Neuronal stem cell (in vitro differentiated cells): ENCODE results near the gene MOG.

Experiments used
- DNase-seq: peaks from one replicate; pipeline ENCODE4 v3.0.0-alpha.2; 2013; ENCODE audit warnings: low spot score
- H2AFZ ChIP-seq: one replicate; pipeline ENCODE4 v1.6.1; 2013; ENCODE audit warnings: mild to moderate bottlenecking, low read length, inconsistent platforms
- H2AK5ac ChIP-seq: 2 replicates; pipeline ENCODE4 v1.6.1; 2013; ENCODE audit warnings: low read depth, mild to moderate bottlenecking, inconsistent platforms, low read length, moderate library complexity, mixed read lengths
- H2BK120ac ChIP-seq: 2 replicates; pipeline ENCODE4 v1.6.1; 2013; ENCODE audit warnings: low read depth, mild to moderate bottlenecking, inconsistent platforms, low read length, moderate library complexity, mixed read lengths
- H2BK12ac ChIP-seq: one replicate; pipeline ENCODE4 v1.6.1; 2013; ENCODE audit warnings: low read length, inconsistent platforms
- H2BK15ac ChIP-seq: 2 replicates; pipeline ENCODE4 v1.6.1; 2013; ENCODE audit warnings: mild to moderate bottlenecking, low read length, inconsistent platforms, mixed read lengths
- H2BK5ac ChIP-seq: one replicate; pipeline ENCODE4 v1.6.1; 2013; ENCODE audit warnings: inconsistent platforms, mild to moderate bottlenecking, low read length, moderate library complexity
- H3K14ac ChIP-seq: one replicate; pipeline ENCODE4 v1.6.1; 2013; ENCODE audit warnings: low read length, inconsistent platforms
- H3K18ac ChIP-seq: 2 replicates; pipeline ENCODE4 v1.6.1; 2013; ENCODE audit warnings: low read length, inconsistent platforms
- H3K23ac ChIP-seq: 2 replicates; pipeline ENCODE4 v1.6.1; 2013; ENCODE audit warnings: low read depth, mild to moderate bottlenecking, mixed read lengths, low read length, inconsistent platforms; ENCODE audit not compliant: poor library complexity
- H3K27ac ChIP-seq: replicated peaks from 3 replicates; pipeline ENCODE4 v1.5.1; 2013; ENCODE audit warnings: low read length, inconsistent platforms
- H3K27me3 ChIP-seq, 3 experiments: 2 replicates each; pipeline ENCODE4 v1.6.1; 2013; ENCODE audit warnings: low read length in 3 of 3, mild to moderate bottlenecking in 2 of 3, inconsistent platforms in 1 of 3, low read depth in 1 of 3, mixed read lengths in 1 of 3, moderate library complexity in 1 of 3; ENCODE audit not compliant: control insufficient read depth in 3 of 3, insufficient read depth in 3 of 3
- H3K36me3 ChIP-seq, 2 donors: replicated peaks in 1 of 2; 2 replicates each; pipeline ENCODE4 v1.6.1; 2013; ENCODE audit warnings: low read length in 2 of 2; ENCODE audit not compliant: control insufficient read depth in 2 of 2, insufficient read depth in 2 of 2
- H3K4ac ChIP-seq: 2 replicates; pipeline ENCODE4 v1.6.1; 2013; ENCODE audit warnings: inconsistent platforms, mild to moderate bottlenecking, low read length, moderate library complexity
- H3K4me1 ChIP-seq, 2 donors: 1 replicate in 1 of 2; 2 replicates in 1 of 2; pipeline ENCODE4 v1.6.1; 2013; ENCODE audit warnings: low read length in 2 of 2, low read depth in 1 of 2; ENCODE audit not compliant: control insufficient read depth in 2 of 2, insufficient read depth in 1 of 2
- H3K4me2 ChIP-seq: one replicate; pipeline ENCODE4 v1.6.1; 2013; ENCODE audit warnings: mild to moderate bottlenecking, low read length, inconsistent platforms; ENCODE audit not compliant: insufficient read depth, poor library complexity, severe bottlenecking
- H3K4me3 ChIP-seq, 2 donors: 2 replicates each; pipeline ENCODE4 v1.5.1; 2013; ENCODE audit warnings: low read length in 2 of 2, mild to moderate bottlenecking in 2 of 2, inconsistent platforms in 1 of 2, moderate library complexity in 1 of 2
- H3K79me1 ChIP-seq: one replicate; pipeline ENCODE4 v1.6.1; 2013; ENCODE audit warnings: low read depth, mild to moderate bottlenecking, inconsistent platforms, low read length, moderate library complexity
- H3K9ac ChIP-seq: one replicate; pipeline ENCODE4 v1.6.1; 2013; ENCODE audit warnings: mild to moderate bottlenecking, low read depth, low read length, inconsistent platforms; ENCODE audit not compliant: poor library complexity
- H3K9me3 ChIP-seq, 2 donors: replicated peaks in 1 of 2; 2 replicates each; pipeline versions ENCODE3 to v1.6.1; 2013; ENCODE audit warnings: low read length in 2 of 2, mild to moderate bottlenecking in 2 of 2, inconsistent platforms in 1 of 2, low read depth in 1 of 2, mixed read lengths in 1 of 2, moderate library complexity in 1 of 2; ENCODE audit not compliant: control insufficient read depth in 2 of 2, insufficient read depth in 1 of 2
- H4K8ac ChIP-seq: one replicate; pipeline ENCODE4 v1.6.1; 2013; ENCODE audit warnings: low read depth, mild to moderate bottlenecking, inconsistent platforms, low read length, moderate library complexity
- H4K91ac ChIP-seq: one replicate; pipeline ENCODE4 v1.6.1; 2013; ENCODE audit warnings: low read length, low read depth, mild to moderate bottlenecking, inconsistent platforms; ENCODE audit not compliant: poor library complexity
- WGBS, 2 donors: extraction: QIAGEN DNeasy Blood & Tissue Kit; methylation state at CpG; one replicate each; pipeline ENCODE4 v1.1.7; 2013; ENCODE audit warnings: missing lambda C conversion rate in 2 of 2, mixed read lengths in 1 of 2; ENCODE audit not compliant: insufficient read length in 2 of 2, insufficient replicate concordance in 1 of 2; ENCODE audit errors: extremely low coverage in 2 of 2; 5-methylcytosine and 5-hydroxymethylcytosine counted together

Gene MOG

DNA sequence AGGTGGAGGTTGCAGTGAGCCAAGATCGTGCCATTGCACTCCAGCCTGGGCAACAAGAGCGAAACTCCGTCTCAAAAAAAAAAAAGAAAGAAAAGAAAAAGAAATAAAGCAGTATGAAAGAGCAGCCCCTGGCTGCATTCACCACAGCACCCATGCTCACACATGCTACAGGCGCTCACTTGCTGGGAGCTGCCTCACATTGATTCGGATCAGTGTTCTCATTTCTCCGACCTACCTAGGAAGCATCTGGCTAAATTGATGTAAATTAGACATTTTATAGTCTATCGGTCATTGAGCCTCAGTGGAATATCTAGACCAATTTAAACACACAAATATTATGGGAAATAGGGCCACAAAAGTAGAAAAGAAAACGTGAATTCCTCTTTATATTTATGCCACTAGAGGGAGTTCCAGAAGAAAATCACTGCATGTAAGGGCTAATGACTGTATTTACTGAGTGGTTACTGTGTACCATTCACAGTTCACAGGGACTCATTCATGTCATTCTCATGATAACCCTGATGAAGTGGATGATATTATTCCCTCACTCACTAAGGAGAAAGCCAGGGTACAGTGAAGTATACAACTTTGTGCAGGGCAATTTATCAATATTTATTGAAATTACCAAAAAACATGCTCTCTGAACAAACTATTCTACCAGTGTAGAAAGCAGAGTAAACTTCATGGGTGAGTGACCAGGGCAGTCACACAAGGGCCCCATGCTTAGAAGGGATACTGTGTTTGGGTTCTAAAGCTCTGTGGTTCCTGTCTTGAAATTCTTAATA, 5.3 kb upstream of the MOG start:
- Histone ChIP-seq H3K79me1 (no peaks in the 10 kb centered on the region), H2AK5ac (peak overlapping the region; percentile 96), H4K91ac (no peak overlapping the region), H3K27ac (no peak overlapping the region), H3K4me1 (peaks cover 0 to 11% of the 10 kb centered on the region in 2 donors), H3K36me3 (no peaks in the 10 kb centered on the region), H2AFZ (no peak overlapping the region), H2BK15ac (no peak overlapping the region), H3K4me2 (no peak overlapping the region), H3K14ac (no peak overlapping the region), H3K27me3 (peaks cover 0 to 24% (median 1%) of the 10 kb centered on the region in 3 experiments), H2BK5ac (peak overlapping the region; percentile 56), H3K4me3 (no peak overlapping the region), H3K18ac (no peak overlapping the region), H3K4ac (no peak overlapping the region), H3K9ac (no peak overlapping the region), H3K9me3 (no peaks in the 10 kb centered on the region), H2BK120ac (no peak overlapping the region), H2BK12ac (no peak overlapping the region), H3K23ac (no peak overlapping the region), H4K8ac (no peak overlapping the region)
- no CpG with 5 or more reads among the region's 8 CpGs for WGBS, 2 donors
- no peak for DNase-seq

DNA sequence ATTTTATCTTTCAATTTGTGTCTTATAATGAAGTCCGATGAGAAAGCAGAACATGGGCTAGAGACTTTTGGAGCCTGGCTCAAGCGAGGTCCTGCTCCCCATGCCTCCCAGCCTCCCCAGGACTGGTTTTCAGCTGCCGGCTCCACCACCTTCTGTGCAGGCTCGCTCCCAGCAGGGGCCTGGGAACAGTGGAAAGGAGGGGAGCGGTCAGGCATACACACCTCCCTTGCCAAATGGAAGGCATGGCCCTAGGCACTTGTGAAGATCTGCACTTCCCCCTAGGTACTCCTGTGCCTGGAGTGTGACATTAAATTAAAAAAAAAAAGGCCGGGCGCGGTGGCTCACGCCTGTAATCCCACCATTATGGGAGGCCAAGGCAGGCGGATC, 4.7 kb upstream of the MOG start:
- H2AK5ac ChIP-seq = peak overlapping the region; percentile 96
- H4K91ac ChIP-seq = no peak overlapping the region
- H2BK5ac ChIP-seq = peak overlapping the region; percentile 56
- no peak overlapping the region for H2BK120ac ChIP-seq
- peak overlapping the region; percentile 54 for H3K4ac ChIP-seq
- H3K27me3 ChIP-seq = peaks cover 0 to 30% (median 1%) of the 10 kb centered on the region in 3 experiments
- peaks cover 0 to 13% of the 10 kb centered on the region in 2 donors for H3K4me1 ChIP-seq
- H2BK15ac ChIP-seq = no peak overlapping the region
- no peaks in the 10 kb centered on the region for H3K79me1 ChIP-seq
- no peak overlapping the region for H2AFZ ChIP-seq
- H3K23ac ChIP-seq = no peak overlapping the region
- no CpG with 5 or more reads among the region's 10 CpGs for WGBS, 2 donors
- no peak overlapping the region for H3K27ac ChIP-seq
- H3K9ac ChIP-seq = no peak overlapping the region
- no peaks in the 10 kb centered on the region for H3K36me3 ChIP-seq
- peak overlapping the region; percentile 84 for H3K18ac ChIP-seq
- H2BK12ac ChIP-seq = no peak overlapping the region
- no peak overlapping the region for H4K8ac ChIP-seq
- H3K4me3 ChIP-seq = no peak overlapping the region
- H3K14ac ChIP-seq = no peak overlapping the region
- DNase-seq = no peak
- H3K4me2 ChIP-seq = no peak overlapping the region
- no peaks in the 10 kb centered on the region for H3K9me3 ChIP-seq

DNA sequence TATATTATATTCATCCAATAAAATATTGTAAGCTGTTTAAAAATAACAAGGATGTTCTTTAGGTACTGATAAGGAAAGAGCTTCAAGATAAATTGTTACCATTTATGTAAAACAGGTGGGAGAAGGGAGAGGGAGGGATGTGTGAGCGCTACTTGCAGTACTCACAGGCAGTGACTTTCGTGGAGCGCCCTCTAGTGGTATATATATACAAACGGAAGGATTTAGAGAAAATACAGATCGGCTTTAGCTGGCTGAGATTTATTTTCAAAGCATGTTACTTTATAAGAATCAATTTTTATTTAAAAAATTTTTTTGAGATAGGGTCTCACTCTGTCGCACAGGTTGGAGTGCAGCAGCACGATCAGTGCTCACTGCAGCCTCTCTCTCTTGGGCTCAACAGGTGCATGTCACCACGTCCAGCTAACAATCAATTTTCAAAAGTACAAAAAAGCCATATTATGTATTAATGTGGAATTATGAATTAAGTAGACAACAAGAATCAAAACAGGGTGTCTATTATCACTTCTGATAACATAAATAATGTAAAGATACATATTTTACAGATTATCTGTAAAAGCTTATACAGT, 3.3 kb upstream of the MOG start:
- Histone ChIP-seq H3K4me2 (no peak overlapping the region), H3K4me1 (peaks cover 0 to 13% of the 10 kb centered on the region in 2 donors), H3K4ac (no peak overlapping the region), H3K4me3 (no peak overlapping the region), H3K27me3 (peaks cover 0 to 30% (median 1%) of the 10 kb centered on the region in 3 experiments), H2AFZ (no peak overlapping the region), H3K18ac (no peak overlapping the region), H3K79me1 (no peaks in the 10 kb centered on the region), H3K36me3 (no peaks in the 10 kb centered on the region), H2BK12ac (no peak overlapping the region), H3K23ac (no peak overlapping the region), H3K9me3 (no peaks in the 10 kb centered on the region), H3K9ac (no peak overlapping the region), H2BK120ac (no peak overlapping the region), H3K14ac (no peak overlapping the region), H4K8ac (no peak overlapping the region), H2BK15ac (no peak overlapping the region), H2AK5ac (no peak overlapping the region), H4K91ac (no peak overlapping the region), H2BK5ac (no peak overlapping the region), H3K27ac (no peak overlapping the region)
- no CpG with 5 or more reads among the region's 8 CpGs for WGBS, 2 donors
- peak; percentile 63 for DNase-seq

DNA sequence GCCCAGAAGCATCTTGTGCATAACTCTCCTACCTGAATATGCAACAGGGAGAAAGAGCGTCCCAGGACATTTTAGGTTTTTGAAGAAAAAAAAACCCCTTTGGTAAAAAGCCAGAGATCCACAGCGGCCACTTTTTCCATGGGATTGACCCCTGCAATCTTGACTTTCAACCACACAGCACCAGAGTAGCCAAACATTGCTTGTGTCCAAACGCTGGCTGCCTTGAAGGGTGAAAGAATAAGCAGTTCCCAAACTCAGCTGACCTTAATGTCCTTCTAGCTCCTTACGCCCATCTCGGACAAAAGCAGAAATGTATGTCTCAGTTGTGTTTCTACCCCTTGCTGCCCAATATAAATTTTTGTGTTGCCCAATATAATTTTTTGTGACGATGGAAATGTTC, 1.2 kb upstream of the MOG start:
- H3K79me1 ChIP-seq = no peaks in the 10 kb centered on the region
- H4K8ac ChIP-seq = no peak overlapping the region
- no peak overlapping the region for H2BK12ac ChIP-seq
- peaks cover 0 to 30% (median 0%) of the 10 kb centered on the region in 3 experiments for H3K27me3 ChIP-seq
- no peak for DNase-seq
- no peak overlapping the region for H3K4me3 ChIP-seq
- no peak overlapping the region for H3K18ac ChIP-seq
- H3K23ac ChIP-seq = no peak overlapping the region
- no peak overlapping the region for H4K91ac ChIP-seq
- H3K4me2 ChIP-seq = no peak overlapping the region
- no peaks in the 10 kb centered on the region for H3K9me3 ChIP-seq
- no peak overlapping the region for H3K4ac ChIP-seq
- no CpG with 5 or more reads among the region's 6 CpGs for WGBS, 2 donors
- no peak overlapping the region for H2BK5ac ChIP-seq
- H2AFZ ChIP-seq = no peak overlapping the region
- H2BK15ac ChIP-seq = no peak overlapping the region
- no peaks in the 10 kb centered on the region for H3K36me3 ChIP-seq
- no peak overlapping the region for H2BK120ac ChIP-seq
- no peak overlapping the region for H2AK5ac ChIP-seq
- H3K4me1 ChIP-seq = peaks cover 0 to 5% of the 10 kb centered on the region in 2 donors
- no peak overlapping the region for H3K9ac ChIP-seq
- H3K27ac ChIP-seq = no peak overlapping the region
- H3K14ac ChIP-seq = no peak overlapping the region
